NK-92 (cell line): ENCODE data around the gene NOD1.

Source experiments
- DNase-seq: peaks from one replicate; lab custom pipeline; 2025; ENCODE audit not compliant: unreplicated experiment; lab: John Stamatoyannopoulos, UW

The NOD1 gene

GRCh38 chr7:30472081-30472783 is 6.4 kb downstream of the NOD1 start:
- no peak for DNase-seq

- no peak for DNase-seq
Measured at GRCh38 chr7:30471205-30471604, 7.4 kb downstream of the NOD1 start.

DNA sequence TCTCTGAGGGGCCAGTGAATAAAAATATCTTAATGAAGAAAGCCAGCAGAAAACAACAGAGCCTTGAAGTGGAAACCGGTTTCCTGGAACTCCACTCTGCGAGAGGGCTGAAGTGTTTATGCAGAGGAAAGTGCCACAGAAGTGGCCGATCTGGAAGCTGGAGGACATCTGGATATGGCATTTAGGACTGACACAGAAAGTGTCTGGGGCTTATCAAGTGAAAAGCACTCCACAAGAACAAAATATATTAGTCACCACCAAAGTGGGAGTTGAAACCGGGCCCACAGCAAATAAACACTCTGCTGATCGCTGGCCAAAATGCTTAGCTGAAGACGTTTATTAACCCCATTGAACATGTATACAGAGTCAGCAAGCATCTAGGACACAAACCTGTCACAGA is 7.8 kb downstream of the NOD1 start:
- DNase-seq: no peak

DNA sequence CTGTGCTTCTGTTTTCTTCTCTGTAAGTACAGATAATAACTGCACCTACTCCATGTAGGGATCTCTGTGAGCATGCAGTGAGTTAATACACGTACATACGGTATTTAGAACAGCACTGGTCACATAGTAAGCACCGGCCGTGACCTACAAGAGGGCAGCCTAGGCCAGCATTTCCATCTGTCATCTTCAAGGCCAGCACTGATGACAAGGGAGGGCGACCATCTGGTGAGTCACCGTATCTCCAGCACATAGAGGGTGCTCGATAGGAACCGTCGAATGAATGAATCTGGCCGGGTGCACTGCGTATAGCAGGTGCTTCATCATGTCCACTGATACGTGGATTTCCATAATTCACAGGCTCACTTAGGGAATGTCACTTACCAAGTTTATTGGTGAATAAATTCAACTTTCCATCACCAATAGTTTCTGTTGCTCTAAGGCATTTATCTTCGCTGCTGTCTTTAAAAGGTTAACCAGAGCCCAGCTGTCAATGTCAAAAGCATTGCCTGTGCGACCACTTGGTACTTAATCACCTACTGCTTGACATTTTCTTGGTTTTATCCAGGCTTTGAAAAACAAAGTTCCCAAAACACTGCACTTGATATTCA is 8.3 kb downstream of the NOD1 start:
- no peak for DNase-seq

DNA sequence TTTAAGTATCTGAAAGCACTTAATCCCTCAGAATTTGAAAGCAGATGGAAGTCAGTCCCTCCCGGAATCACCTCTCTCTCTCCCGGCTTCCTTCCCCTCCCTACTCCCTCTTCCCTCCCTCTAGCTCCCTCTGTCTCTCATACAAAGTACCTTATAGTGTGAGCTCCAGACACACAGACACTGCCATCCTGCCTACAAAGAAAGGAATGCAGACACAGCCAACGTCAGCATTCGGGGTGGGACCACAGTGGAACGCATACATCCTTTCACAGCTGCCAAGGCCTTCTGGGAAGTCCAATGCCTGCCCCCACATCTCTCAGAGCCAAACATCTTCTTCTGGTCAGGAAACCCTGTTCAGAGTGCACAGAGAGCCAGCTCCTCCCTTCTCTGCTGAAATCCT is 9.3 kb downstream of the NOD1 start:
- DNase-seq: no peak

- DNase-seq: no peak
Measured at GRCh38 chr7:30468791-30469190, 9.8 kb downstream of the NOD1 start.

GRCh38 chr7:30468041-30468440 is 10.5 kb downstream of the NOD1 start:
- DNase-seq: no peak

DNA sequence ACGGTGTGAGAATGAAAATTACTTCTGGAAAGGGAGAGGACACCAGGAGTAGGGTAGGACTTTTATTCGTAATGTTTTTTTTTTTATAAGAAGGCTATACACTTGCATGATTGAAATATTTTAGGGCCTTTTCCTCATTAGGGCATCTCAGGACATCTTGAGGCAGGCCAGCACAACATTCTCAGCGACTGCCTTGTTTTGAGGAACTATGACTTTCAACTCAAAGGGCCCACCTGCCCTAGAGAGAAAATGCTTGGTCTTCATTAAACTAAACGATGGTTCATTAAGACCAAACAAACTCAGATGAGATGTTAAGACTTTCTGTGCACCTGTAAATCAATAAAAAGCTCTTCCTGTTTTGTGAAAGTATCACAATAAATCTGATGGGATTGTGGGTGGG is 11.3 kb downstream of the NOD1 start:
- no peak for DNase-seq

GRCh38 chr7:30466266-30466665 is 12.3 kb downstream of the NOD1 start:
- no peak for DNase-seq

DNA sequence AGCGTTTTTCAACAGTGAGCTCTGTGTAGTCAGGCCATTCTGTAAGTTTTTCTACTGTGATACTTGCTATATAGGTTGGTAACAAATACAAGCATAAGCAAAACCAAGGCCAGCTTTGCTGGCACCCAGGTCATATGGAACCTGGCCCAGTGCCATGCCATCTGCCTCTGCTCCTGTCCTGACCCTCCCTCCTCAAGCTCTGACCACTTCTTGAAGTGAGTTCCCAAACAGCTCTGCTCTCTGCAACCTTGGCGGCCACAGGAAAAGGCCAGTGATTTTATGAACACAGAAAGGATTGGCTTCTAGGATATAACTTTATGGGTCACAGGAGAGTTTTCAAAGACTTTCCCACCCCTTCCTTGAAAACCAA is 12.8 kb downstream of the NOD1 start:
- no peak for DNase-seq

- no peak for DNase-seq
Measured at GRCh38 chr7:30465046-30465810, 13.4 kb downstream of the NOD1 start.

- no peak for DNase-seq
Measured at GRCh38 chr7:30464231-30464671, 14.3 kb downstream of the NOD1 start.

- DNase-seq: no peak
Measured at GRCh38 chr7:30463405-30464145, 15.0 kb downstream of the NOD1 start.

DNA sequence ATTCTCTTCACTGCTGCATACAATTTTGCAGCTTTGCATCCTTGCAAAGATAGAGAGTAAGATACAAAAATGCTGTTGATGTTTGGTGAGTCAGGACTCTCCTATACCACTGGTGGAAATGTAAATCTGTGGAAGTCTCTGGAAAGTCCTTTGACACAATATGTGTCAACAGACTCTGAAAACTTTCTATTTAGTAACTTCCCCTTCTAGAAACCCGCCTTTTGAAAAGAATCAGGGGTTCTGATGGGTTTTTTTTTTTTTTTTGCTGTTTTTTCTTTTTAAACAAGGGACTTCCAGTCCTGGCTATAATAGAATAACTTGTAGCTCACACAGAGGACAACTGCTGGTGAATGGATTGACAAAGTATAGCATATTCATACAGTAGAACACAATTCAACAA is 16.4 kb downstream of the NOD1 start:
- DNase-seq: no peak

GRCh38 chr7:30460246-30460633 is 18.3 kb downstream of the NOD1 start:
- DNase-seq: no peak

DNA sequence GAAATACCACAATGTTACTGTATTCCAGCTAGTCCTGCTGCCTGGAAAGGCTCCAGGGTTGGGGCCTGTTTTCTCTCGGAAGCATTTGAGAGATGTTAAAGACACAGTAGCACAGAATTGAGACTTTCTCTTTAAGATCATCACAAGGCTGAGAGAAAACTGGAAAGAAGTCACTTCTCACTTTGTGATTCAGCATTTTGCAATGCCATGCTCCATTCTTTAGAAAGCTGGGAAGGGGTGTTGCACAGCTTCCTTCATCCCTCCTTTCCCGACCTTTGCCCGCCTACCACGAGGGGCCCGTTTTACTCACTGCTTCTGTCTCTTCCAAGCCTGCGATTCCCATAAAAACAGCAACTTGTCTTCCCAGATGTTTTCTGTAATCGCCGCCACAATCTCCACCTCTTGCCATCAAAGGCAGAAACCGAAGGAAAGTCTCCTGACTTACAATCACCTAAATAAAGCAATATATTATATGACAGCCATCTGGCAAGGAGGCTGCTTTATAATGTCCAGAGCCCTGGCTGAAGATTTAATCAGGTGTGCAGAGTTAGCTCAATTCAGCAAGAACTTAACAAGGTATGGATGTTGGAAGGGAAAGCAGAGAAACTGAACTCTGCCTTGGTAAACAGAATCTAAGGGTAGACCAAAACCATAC is 18.9 kb downstream of the NOD1 start:
- DNase-seq: no peak

DNA sequence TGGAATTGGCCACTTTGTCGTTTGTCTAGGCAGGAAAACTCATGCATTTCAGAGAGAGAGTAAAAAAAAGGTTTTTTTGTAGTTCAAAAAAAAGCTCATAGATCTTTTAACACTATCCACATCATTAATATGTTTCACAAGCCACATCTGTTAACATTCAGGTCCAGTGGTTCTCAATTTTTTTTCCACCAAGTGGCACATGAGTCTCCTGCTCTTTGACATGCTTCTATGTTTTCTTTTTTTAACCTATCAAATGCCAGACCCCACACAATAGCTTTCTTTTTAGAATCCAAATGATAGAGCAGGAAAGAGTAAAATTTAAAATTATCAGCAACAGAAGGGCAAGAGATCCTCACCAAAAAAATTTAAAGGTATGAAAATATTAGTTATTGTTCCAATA is 20.3 kb downstream of the NOD1 start:
- DNase-seq: no peak

DNA sequence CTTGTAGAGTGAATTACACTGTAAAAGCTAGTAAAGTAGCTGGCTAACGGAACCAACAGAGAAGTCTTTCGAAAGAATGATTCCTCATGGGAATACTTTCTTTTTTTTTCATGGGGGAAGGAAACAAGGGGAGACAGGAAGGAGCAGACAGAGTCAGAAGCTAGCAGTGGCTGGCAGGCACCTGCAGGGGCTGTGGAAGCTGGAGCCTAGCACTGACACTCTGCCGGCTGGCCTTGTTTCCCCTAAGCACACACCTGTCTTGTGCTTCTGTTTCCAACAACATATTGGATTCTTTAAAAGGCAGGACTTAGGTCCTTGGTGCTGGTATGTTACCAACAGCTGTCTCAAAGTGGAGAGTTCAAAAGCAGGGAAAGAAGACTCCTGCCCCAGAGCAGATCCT is 24.7 kb downstream of the NOD1 start:
- no peak for DNase-seq

DNA sequence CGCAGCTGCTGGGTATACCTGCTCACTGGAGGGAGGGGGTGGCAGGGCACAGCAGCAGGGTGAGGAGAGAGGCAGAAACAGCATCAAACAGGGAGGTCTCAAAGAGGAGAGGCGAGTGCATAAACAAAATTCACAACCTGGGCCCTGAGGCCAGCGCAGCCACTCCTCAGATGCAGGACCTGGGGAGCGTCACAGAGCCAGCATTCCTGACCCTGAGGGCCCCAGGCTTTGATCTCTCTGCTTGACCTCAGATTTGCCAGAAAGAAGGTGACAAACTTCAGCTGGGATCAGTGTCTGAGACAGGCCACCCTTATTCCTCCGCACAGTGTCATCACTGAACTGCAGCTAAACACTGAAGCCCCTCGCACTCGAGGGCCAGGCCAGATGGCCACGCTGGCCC is 25.6 kb downstream of the NOD1 start:
- no peak for DNase-seq

DNA sequence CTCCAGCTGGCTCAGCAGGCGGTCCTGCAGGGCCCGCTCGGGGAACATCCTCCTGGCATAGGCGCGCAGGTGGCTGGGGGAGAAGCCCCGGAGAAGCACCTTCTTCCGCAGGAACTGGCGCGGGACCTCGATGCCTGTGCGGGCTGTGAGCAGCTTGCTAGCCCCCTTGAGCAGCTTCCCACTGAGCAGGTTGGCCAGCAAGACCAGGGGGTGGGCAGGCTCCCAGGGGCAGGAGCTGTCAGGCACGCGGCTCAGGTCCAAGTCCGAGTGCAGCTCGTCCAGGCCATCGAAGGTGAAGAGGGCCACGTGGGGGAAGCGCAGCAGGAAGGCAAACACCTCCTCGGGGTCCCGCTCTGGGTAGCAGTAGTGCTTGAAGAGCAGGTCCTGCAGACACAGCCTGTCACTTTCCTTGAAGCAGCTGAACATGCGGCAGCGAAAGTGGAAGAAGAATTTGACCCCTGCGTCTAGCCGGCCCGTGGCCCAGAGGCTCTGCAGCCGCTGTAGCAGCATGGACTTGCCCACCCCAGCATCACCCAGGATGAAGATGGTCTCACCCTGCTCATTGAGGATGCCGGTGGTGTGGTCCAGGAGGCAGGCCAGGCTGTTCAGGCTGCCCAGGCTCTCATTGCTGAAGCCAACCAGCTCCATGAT is 26.2 kb downstream of the NOD1 start:
- no peak for DNase-seq
